HUDEP-2 (cell line): Measurements from ENCODE around the gene C16orf89.

Source experiments
- DNase-seq, 76 experiments: peaks; one replicate each; lab custom pipeline; 2025; ENCODE audit not compliant: unreplicated experiment in 76 of 76; lab: John Stamatoyannopoulos, UW

C16orf89 gene

DNA sequence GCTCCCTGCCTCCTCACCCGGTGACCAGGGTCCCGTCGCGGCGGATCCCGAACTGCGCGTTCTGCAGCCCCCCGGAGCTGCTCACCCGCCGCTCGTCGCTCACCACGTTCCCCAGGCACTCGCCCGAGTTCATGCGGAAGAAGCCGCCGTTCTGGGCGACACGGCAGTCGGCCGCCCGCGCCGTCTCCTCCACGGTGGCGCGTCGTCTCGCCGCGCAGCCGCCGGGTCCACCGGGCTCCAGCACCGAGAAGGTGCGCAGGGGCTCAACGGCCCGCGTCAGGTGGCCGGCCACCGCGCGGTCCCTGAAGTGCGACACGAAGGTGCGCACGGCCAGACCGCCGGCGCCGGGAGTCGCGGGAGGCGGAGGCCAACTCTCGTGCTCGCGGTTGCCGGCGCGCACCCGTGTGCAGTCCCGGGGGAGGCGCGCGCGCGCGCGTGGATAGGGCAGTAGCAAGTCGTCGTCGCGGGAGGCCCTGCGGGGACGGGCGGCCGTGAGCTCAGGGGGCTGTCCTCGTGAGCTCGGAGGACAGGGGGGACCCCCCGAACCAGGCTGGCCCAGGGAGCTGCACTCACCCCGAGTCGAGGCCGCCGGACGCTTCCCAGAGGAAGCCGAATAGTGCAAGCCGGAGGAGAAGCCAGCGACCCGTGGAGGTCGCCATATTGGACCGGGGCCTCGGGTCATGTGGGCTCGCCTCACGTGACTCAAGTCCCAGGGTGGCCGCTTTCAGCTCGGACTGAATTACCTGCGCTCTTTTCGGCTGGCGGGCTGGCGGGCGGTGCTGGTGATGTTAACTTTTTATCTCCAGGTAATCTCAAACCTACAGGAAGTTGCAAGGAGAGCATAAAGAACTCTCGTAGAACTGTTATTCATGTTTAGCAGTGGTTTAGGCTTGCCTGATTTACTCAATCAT lies 32.2 kb downstream of the C16orf89 start, which contains the start of gene NAGPA:
Gene NAGPA, minus strand, starts transcription at position 680 of the 911 bp plus-strand sequence. Its CDS starts 21 bp downstream, at position 659.
- DNase-seq: peak in 68 of 76 experiments; percentile 14 to 80 (median 62)

DNA sequence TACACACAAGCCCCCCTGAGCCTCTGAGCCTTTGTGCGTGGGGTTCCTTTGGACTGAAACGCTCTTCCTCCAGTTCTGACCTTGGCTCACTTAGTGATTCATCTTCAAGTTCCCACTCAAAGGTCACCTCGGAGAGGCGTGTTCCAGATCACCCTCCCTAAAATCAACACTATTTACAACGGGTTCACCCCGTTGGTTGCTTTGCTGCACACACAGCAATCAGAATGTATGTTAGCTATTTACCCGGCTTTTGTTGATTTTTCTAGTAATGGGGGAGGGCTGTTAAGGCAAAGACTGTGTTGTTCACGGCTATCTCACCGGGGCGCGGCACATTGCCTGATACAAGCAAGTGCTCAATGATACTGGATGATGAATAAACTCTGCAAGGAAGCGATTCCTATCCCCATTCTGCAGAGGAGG lies 33.0 kb downstream of the C16orf89 start:
- DNase-seq: peak in 6 of 76 experiments; percentile 2 to 32 (median 6)

DNA sequence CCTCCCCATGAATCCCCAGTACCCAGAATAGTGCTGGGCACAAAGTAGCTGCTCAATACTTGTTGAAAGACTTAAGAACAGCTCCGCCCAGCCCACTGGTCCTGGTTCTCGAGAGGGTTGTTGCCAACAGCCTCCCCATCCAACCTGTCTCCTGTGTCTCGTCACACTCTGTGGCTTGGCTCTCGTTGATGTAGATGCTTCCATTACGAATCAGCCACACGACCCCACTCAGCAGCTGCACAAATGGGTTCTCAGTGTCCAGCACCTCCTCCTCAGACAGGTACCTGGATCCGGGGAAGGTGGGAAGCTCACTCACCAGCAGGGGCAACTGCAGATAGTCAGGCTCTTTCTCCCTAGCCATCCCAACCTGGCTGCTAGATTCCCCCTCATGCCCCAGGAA lies 34.2 kb downstream of the C16orf89 start:
- DNase-seq: no peak

DNA sequence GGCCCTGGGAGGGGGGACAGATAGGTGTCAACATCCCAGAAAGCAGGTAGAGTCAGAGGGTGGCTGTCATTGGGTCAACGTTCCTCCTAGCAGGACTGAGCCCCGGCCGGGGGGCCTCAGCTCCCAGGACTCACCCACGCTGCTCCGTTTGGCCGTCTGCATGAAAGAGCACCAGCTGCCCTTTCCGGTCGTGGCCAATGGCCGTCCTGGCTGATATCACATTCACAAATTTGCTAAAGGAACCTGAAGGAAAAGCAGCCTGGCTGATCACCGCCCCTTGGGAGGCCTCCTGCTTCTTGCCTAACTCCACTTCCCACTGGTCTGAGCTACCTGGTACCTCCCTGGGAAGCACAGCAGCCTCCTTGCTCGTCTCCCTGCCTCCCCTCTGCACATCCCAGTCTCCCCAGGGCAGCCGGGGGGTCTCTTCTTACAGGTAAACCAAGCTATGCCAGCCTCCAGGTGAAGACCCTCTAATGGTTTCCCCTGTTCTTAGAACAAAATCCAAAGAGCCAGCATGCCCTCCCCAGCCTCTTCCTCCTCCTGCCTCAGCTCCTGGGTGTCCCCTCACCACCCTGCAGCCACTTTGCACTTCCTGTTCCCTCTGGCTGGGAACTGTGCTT lies 35.4 kb downstream of the C16orf89 start:
- no peak for DNase-seq

DNA sequence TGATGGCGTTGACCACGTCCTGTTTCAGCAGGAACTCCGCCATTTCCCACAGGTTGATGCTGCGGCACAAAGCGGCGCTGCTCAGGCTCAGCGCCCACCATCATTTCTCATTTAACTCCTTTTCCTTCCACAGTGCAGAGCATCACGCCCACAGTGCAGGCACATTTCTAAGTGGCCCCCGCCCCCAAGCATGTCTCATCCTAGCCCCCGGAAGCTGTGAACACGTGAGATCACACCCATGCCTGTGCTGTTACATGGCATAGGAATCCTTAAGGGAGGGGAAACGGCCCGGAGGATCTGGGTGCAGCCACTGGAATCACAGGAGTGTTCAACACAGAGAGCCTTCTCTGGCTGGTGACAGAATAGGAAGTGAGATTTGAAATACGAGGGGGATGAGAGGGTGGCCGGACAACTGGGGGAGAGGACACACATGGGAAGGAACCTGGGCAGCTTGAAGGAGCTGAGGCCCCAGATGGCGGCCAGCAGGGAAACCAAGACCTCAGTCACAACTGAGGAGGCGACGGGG lies 36.7 kb downstream of the C16orf89 start:
- no peak for DNase-seq

DNA sequence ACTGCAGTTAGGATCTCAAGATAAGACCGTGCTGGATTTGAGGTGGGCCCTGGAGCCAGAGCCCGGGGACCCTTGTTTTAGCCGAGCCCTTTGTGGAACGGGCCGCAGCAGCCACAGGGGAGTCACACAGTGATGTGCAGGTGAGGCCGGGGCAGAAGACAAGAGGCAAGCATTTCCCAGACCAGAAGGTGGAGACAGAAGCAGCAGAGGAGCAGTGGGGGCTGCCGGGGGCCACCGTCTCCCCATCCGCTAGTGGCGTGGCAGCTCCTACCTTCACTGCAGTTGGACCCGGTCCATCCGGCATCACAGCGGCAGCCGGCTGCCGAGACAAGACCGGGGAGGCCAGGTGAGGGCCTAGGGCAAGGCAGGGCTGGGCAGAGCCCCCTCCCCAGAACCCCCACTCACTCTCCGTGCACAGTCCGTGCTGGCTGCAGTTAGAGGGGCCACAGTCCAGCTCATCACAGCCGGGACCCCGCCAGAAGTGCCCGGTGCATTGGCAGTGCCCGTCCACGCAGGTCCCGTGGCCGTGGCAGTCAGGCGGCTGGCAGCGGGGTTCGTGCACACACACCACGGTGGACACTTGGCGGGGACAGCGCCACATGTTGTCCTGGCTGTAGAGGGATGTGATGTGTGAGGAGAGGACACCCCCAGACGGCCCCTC lies 38.1 kb downstream of the C16orf89 start:
- no peak for DNase-seq

DNA sequence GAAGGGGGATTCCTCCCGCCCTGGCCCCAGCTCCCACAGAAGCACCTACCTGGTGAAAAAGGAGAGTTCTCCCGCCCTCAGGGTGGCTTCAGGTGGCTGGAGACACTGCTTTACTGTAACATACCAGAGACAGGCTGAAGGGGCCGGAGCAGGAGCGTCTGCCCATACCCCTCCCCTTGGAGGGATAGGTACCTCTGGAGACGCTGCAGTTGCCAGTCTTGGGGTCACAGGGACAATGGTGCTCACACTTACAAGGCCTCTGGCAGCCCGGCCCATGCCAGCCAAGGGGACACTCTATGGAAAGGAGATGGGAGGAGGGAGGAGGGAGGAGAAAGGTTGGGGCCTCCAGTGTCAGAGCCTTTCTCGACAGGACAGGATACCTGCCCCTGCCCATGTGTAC lies 38.7 kb downstream of the C16orf89 start:
- no peak for DNase-seq

DNA sequence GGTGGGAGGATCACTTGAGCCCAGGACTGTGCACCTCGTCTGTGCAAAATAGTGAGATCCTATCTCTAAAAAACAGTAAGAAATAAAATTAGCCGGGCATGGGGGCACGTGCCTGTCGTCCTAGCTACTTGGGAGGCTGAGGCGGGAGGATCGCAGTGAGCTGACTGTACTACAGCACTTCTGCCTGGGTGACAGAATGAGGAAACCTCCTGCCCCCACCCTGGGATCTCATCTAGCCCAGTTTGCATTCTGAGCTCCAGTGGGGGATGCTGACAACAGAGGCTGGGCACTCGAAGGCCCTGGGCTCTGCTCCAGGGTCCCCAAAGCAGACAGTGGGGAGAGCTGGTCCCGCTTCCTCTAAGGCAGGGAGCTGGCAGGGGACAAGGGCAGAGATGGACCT lies 39.1 kb downstream of the C16orf89 start:
- no peak for DNase-seq

DNA sequence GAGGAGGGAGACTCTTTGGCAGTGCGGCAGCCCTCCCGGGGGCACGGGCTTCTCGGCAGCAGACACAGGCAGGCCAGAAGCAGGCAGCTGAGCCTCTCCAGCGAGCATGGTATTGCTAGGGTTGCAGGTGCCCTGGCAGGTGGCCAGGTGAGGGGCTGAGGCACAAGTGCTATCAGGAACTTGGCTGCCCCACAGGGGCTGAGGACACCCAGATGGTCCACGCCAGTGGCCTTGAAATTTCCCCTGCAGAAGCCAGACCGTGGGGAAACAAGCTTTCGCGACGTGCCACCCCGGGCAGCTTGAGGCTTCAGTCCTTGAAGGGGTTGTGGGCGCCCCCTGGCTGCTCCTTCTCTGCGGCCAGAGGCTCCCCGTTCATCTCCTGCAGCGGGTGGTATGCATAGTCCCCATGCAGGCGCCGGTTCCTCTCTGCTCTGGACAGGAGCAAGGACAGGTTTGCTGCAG lies 40.6 kb downstream of the C16orf89 start:
- DNase-seq: peak in 1 of 76 experiments; percentile 12

DNA sequence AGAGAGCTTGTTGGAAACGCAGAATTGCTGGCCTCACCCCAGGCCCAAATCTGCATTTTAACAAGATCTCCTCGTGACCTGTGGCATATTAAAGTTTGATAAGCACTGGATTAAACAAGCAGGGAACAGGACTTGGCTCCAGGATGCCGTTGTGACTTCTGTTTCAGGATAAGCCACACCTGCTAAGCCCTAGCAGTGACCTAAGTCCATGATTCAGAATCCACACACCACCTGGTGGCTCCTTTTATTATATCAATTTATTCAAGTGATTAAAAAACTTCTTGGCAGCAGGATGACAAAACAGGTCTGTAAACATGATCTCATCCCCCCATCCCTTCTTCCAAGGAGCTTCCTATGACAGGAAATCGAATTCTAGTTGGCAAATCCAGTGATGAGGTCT lies 41.1 kb downstream of the C16orf89 start:
- peak in 4 of 76 experiments; percentile 1 to 20 (median 6) for DNase-seq

DNA sequence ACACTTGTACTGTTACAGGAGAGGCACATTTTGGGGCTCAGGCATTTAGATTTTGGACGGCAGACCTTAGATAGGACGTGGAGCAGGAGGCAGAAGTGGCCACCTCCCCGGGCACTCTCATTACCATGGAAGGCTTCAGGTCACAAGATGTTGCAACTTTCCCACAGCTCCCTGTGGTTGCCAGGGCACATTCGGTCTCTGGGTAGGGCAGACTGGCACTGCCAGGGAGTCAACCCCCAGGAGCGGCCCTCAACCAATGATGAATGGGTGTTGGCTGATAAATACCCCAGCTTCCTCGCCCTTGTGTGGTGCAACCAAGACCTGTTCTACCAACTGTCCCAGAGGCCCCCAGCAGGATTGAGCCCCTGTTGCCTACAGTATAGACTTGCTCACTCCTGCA lies 43.2 kb downstream of the C16orf89 start:
- no peak for DNase-seq

DNA sequence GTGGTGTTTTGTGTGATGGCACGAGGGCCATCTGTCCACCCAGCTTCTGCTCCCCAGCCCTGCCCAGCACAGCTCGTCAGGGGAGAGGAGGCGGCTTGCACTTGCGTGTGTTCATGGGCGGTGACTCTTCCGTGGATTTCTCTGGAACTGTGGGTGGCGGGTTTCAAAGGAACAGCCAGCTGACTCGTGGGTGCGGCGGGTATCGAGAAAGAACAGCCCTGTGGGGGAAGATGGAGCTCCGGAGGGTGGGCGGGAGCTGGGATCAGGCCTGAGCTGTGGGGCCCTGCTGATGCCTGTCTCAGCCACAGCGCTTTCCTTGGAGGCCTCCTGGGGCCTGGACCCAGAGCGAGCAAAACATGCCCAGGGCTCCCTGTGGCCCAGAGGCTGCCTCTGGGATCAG lies 45.2 kb downstream of the C16orf89 start:
- DNase-seq: no peak

DNA sequence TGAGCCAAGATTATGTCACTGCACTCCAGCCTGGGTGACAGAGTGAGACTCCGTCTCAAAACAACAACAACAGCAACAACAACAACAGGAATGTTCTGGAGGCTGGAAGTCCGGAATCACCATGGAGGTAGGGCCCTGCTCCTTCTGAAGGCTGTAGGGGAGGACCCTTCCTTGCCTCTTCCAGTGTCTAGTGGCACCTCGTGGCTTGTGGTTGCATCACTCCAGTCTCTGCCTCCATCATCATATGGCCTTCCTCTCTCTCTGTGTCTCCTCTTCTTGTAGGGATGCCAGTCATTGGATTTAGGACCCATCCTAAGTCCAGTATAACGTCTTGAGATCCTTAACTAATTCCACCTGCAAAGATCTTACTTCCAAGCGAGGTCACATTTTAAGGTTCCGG lies 46.0 kb downstream of the C16orf89 start:
- no peak for DNase-seq

DNA sequence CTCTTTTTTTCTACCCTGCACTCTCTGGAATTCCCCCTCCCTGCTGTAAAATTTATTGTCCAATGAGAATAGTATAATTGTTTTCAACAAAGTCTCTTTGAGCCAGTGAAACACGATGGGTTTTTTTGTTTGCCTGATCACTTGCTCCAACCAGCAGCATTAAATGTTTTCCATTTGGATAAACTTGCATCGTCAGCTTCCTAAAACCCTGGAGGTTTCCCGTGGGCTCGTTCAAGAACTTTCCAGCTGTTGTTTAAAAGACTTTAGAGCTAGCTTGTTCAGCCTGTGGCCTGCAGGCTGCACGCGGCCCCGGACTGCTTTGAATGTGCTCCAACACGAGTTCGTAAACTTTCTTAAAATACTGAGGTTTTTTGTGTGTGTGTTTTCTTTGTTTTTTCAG lies 47.0 kb downstream of the C16orf89 start:
- DNase-seq: no peak

DNA sequence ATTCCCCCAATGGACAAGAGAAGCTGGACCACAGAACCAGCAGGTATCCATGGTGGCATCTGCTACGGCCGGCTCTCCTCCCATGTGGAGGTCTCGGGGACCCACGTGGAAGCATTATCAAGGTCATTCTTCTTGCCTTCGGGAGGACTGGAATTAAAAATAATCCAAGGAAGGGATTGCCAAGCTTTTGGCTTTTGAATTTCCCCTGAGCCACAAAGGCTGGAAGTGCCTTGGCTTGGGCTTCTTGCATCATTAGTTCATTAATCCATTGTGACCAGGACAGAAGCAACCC lies 48.1 kb downstream of the C16orf89 start:
- no peak for DNase-seq

DNA sequence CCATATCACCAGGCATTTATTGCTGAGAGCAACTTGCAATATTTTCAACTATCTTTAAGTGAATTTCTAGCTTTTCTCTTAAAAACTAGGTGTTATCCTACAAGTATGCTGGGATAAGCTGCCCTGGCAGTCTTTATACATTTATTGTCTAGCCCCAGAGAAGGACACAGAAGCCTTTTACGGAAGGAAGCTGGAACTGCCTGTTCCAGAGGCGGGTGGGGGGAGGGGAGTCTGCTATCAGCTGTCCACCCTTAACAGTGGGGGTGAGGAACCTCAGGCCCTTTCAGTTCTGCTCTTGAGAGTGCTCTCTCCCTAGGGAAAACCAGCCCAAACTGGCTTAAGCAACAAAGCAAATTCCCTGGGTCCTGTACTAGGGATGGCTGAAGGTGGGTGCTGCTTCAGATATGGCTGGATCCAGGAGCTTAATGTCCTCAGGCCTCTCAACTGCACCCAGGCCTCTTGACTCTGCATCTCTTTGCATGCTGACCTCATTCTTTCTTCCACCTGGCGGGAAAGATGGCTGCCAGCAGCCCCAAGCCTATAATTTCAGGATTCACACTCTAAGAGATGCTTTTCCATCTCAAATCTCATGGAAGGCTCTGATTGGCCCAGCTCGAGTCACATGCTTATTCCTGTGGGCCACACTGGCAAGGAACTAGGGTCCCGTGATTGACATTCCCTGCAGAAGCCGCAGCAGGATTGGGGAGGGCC lies 48.6 kb downstream of the C16orf89 start:
- DNase-seq: no peak

DNA sequence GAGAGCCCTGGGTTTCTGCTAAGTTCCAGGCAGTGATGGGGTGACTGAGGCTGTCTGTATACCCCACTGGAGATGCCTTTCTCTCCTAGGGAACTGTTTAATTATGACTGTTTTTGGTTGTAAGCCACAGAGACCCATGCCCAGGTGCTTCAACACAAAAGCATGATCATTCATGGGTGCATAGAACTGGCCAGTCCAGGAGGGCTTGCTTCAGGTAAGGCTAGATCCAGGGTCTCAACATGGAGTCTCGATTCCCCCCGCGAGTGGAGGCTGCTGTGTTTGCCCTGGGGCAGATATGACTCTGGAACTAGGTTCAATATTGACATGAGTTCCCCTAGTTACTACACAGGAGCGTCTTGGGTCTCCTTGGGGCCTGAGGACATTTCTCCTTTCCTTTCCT lies 49.9 kb downstream of the C16orf89 start:
- DNase-seq: no peak

DNA sequence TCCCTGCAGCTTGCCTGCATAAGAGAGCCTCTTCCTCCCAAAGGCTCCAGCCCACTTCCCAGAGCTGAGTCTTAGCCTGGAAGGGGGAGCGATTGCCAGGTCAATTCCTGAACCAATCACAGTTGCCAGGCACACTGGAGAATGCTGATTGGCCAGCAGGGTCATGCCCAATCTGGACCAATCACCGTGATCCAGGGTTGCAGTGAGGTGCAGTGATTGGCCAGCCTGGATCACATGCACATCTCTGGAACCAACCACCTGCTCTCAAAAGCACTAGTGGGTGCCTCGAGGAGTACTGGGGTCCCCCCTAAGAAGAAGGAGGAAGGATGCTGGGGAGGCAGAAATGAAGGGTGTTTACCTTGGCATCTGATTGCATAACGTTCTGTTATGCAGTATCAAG lies 50.4 kb downstream of the C16orf89 start:
- no peak for DNase-seq

DNA sequence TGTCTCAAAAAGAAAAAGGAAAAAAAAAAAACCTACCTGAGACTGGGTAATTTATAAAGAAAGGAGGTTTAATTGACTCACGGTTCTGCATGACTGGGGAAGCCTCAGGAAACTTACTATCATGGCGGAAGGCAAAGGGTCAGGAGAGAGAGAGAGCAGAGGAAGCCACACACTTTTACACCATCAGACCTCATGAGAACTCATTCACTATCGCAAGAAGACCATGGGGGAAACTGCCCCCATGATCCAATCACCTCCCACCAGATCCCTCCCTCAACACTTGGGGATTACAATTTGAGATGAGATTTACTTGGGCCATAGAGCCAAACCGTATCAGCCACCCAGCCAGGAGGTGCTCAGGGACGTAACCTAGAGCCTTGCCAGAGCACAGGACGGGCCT lies 52.9 kb downstream of the C16orf89 start:
- no peak for DNase-seq

DNA sequence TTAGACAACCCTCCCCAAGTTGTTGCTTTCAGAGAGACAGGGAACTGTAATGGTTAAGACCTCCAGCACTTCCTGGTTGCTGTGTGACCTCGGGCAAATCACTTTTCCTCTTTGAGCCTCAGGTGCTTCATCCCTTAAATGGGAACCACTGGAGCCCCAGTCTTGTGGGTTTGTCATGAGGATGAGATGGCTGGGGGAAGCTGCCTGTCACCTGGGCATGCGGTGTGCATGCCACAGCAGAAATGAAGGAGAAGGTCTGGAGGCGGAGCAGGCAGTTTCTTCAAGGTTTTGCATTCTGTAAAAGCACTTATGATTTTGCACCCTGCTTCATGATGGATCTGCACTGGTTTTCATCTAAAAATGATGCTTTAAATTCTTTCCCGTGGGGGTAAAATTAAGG lies 54.1 kb downstream of the C16orf89 start:
- DNase-seq: no peak
